ENCODE measurements around the gene TCP11L2.
A peak's percentile ranks its signal among the peaks of the same experiment; 100 is the strongest.

The TCP11L2 gene

DNA sequence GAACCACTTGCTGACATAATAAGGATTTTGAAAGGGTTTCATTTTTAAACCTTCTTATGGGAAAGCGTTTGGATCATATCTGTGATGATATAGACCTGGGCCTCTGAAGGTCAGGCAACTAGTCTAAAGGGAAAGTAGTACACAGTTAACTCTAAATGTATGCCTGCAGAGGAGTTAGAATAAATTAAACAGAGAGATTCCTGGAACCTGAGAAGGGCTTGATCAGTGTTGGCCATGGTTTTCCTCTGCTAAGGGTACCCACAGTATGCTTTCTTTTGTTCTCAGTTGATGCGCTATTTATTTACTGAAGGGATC, 40.6 kb downstream of the TCP11L2 start:
- no peak for DNase-seq (ENCODE audit: low read depth in 1 of 2, low spot score in 1 of 2)

DNA sequence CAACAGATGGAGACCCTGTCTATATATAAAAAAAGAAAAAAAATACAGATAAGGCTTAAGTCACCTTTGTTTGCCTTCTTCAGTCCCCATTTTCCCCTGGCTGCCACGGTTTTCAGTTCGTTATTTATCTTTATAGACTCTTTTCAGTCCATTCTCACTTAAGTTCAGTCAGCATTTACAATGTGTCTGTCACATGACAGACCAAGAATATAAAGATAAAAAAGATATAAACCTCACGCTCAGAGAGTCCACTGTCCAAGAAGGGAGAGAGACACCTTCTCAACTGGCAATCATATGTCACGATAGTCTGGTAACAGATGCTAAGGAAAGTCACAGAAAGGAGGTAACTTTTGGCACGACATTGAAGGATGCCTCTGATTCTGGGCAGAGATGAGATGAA, 41.6 kb downstream of the TCP11L2 start:
- H3K27me3 ChIP-seq (ENCODE audit: insufficient read depth, poor library complexity, severe bottlenecking) = no peaks in the 10 kb centered on the region
- DNase-seq (ENCODE audit: low read depth in 1 of 2, low spot score in 1 of 2) = no peak
- no peak overlapping the region for H3K4me3 ChIP-seq (replicated peaks; ENCODE audit: insufficient read depth, low read length)
- no peak overlapping the region for H3K27ac ChIP-seq (replicated peaks)
- TF ChIP-seq POLR2AphosphoS5 (IDR thresholded peaks at IDR 0.05; ENCODE audit: low read depth) = no peak
- TF ChIP-seq CTCF (IDR thresholded peaks at IDR 0.05; ENCODE audit: insufficient read depth, low read length) = no peak
- TF ChIP-seq GABPA (IDR thresholded peaks at IDR 0.05; ENCODE audit: low read depth) = no peak
- TF ChIP-seq REST (IDR thresholded peaks at IDR 0.05; ENCODE audit: insufficient replicate concordance, low read depth) = no peak
- TF ChIP-seq SPI1 (IDR thresholded peaks at IDR 0.05; ENCODE audit: borderline replicate concordance, low read depth) = no peak

More for the DNA sequence above, 40.6 kb downstream of the TCP11L2 start:
- Histone ChIP-seq H3K27me3 (ENCODE audit: insufficient read depth, poor library complexity, severe bottlenecking) (no peaks in the 10 kb centered on the region), H3K4me3 (replicated peaks; ENCODE audit: insufficient read depth, low read length) (no peak overlapping the region), H3K27ac (replicated peaks) (no peak overlapping the region)
- TF ChIP-seq POLR2AphosphoS5 (IDR thresholded peaks at IDR 0.05; ENCODE audit: low read depth) (no peak), CTCF (IDR thresholded peaks at IDR 0.05; ENCODE audit: insufficient read depth, low read length) (no peak), SPI1 (IDR thresholded peaks at IDR 0.05; ENCODE audit: borderline replicate concordance, low read depth) (no peak), REST (IDR thresholded peaks at IDR 0.05; ENCODE audit: insufficient replicate concordance, low read depth) (no peak), GABPA (IDR thresholded peaks at IDR 0.05; ENCODE audit: low read depth) (no peak)

- H3K27ac ChIP-seq (replicated peaks) = no peak overlapping the region
- no peak for TF ChIP-seq POLR2AphosphoS5 (IDR thresholded peaks at IDR 0.05; ENCODE audit: low read depth)
- TF ChIP-seq GABPA (IDR thresholded peaks at IDR 0.05; ENCODE audit: low read depth) = no peak
- no peak for TF ChIP-seq SPI1 (IDR thresholded peaks at IDR 0.05; ENCODE audit: borderline replicate concordance, low read depth)
- TF ChIP-seq CTCF (IDR thresholded peaks at IDR 0.05; ENCODE audit: insufficient read depth, low read length) = peak; percentile 21
- no peak for TF ChIP-seq REST (IDR thresholded peaks at IDR 0.05; ENCODE audit: insufficient replicate concordance, low read depth)
- peaks cover under 1% of the 10 kb centered on the region for H3K27me3 ChIP-seq (ENCODE audit: insufficient read depth, poor library complexity, severe bottlenecking)
- DNase-seq (ENCODE audit: low read depth in 1 of 2, low spot score in 1 of 2) = peak in 1 of 2 experiments; percentile 33
- no peak overlapping the region for H3K4me3 ChIP-seq (replicated peaks; ENCODE audit: insufficient read depth, low read length)
Observed at GRCh38 chr12:106345746-106346145, 43.2 kb downstream of the TCP11L2 start.

Measured in HL-60 (cell line).